Fibroblast of skin of left biceps (primary cell): ENCODE data around the gene FMOD.

Source experiments
- DNase-seq, 2 experiments: peaks; one replicate each; pipeline ENCODE4 v3.0.0-alpha.2; 2013; ENCODE audit warnings: low read depth in 2 of 2

Gene FMOD

DNA sequence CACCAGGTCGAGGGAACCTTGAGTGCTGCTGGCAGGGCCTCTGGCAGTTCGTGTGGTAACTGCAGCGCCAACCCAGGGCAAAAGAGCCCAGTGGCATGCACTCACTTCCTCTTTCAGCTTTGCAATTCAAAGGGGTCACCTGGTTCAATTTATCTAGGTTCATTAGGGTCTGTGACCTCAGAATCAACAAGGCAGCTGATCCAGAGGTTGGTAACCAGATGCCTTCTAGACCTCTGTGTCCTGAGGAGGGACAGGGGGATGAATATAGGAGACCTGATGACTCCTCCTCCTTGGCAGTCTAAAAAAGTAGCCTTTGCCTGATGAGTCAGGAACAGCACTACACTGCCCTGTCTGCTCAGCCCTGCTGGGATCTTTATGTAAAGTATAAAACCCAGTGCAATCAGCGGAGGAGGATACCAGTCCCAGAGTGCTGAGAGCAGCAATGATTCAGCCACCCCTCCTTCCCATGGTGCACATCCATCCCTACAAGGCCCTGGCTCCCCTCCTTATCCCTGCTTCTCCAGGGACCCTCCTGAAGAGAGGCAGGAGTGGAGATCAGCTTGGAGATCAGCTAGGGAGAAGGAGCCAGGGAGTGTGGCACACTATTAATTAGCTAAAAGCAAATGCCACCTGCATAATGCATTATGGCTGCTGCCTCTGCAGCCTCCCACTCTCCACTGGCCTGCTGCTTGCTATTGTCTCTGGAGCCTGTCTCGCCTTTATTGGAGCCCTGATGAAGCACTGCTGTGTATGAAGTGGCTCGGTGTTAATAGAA, 11.2 kb upstream of the FMOD start:
- DNase-seq, result no peak

DNA sequence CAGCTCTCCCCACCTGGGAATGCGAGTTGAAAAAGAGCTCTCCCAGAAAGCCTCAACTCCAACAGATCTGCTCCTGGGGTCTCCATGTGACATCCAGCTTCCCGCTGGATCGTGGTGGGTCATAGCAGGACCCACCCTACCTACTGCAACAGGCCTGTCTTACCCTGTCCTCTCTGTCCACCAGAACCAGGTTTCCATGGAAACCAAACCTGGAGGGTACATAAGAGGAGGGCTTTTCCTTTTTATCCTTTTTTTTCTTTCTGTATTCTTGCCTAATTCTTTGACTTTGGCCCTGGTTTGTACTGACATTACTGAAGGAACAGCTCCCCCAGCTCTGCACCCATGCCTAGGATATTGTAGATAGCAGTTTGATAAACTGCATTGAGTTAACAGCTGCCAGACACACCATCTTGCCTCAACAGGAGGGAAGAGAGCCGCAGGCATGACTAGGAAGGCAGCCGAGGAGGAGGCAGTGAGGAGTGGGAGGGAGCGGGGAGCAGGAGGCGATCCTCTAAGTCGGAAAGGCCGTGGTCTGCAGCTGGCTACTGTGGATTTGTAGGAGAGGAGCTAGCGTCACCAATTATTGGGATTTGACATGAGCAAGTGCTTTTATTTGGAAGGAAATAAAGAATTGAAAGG, 9.7 kb upstream of the FMOD start:
- no peak for DNase-seq

DNA sequence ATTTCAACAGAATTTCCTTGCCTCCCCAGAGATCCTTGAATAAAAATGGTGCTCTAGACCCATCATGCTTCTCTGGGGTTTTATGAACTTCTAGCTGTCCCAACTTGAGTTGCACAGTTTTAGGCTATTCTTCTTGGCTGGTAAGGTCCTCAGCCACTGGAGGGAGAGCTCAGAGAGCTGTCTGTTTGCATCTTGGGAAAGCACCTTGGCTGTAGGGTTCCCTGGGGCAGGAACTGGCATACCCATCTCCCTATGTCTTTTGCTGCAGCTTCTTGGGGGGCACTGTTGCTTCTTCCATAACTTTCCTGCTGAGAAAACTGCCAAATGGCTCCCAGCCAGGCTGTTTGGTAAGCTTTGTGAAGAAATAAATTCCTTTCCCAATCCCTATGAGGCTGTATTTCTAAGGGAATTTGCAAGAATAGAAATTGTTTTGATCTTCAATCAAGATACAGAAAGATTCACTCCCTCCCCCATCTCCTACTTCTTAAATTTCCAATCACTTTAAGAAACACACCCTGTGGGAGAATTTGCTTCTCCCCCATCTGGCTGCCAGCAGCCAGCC, 8.2 kb upstream of the FMOD start:
- peak in 1 of 2 experiments; percentile 51 for DNase-seq

DNA sequence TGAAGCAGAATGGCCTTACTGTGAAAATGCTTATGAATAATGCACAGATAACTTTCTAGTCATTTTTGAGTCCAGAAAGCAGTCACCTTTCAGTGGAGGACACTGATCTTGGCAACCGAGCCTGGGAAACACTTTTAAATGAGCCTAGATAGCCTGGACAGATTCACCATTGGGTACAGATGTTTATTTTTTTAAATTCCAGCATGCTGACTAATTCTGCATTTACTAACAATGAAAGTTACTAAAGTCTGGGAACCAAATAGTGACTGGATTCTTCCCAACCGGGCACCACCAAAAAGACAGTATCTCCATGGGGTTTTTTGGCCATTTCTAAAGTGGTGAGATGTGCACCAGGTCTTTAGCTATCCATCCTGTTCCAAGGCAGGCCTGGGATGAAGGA, 3.3 kb upstream of the FMOD start:
- DNase-seq, result no peak

DNA sequence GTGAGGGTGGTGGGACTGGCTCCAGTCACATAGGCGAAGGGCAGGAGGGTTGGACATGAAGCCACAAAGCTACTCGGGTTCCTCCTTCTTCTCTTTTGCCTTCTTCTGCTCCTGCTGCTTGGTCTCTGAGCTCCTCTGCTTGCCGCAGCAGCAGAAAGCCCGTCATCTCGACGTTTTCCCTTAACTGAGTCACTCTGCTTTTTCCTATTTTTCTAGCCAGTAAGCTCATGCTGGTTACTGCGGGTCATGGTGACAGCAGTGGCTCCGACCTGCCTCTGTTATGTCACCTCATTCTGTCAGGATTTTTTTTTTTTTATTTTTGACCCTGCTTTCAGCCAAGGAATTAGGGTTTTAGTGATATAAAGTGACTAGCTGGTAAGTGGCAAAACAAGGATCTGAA, 2.6 kb upstream of the FMOD start:
- DNase-seq, result no peak

DNA sequence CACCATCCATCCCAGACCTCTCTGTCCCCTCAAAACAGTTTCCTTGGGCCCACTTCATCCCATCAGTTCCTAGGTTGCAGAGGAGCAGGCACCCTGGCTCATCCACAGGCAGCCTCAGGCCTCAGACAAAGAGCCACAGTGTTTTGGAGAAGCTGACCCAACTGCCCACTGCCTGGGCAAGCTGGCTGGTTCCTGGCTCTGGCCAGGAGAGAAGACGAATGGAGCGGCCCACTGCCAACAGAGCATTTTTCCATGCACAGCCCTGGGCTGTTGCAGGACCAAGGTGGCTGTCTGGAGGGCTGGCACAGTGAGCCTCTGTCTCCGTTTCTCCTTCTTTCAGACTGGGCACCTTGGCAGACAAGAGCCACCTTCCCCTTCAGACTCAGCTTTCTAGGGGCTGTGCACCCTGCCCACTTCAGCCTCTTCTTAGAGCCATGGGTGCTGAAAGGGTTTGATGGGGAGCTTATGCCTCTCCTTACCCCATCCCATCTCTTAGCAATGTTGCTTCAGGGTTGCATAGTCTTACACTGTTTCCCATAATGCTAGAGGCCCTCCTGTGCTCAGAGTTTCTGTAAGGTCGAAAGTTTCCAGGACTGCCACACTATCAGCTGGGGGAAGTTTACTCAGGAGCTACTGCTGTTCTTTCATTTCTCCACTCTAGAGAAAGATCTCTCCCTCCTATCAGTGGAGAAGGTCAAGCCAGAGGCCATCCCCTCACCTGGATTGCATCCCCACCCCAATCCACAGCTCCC, 973 bp downstream of the FMOD start:
- no peak for DNase-seq

DNA sequence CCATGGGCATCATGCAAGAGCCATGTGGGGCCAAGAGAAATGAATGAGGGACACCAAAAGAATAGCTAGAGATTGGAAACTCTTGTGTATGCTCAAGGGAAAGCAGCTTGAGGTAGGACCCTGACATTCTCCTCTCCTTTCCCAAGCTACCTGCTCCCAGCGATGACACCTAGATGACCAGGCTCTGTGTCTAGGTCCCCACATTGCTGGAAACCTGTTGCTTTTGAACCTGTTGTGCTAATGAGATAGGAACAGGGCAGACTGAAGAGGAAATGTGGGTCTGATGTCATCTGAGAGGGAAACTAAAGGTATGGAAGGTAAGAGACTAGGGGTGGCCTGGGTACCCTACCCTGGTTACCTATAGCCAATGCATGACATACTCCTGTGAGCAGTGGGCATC, 1.8 kb downstream of the FMOD start:
- DNase-seq, result no peak

DNA sequence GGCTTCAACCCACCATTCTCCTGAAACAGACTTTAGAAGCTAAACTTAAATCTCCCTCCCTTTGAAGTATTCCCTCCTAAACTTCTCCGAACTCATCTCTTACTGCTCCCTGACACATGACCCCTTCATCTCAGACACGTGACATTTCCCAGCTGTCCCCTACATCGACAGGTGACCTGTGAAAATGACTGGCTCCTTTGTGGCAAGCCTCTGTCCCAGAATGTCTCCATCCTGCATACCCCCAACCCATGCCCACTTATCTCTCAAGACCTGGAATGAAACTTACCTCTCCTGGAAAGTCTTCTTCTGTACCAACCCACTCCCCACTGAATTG, 4.2 kb downstream of the FMOD start:
- no peak for DNase-seq

DNA sequence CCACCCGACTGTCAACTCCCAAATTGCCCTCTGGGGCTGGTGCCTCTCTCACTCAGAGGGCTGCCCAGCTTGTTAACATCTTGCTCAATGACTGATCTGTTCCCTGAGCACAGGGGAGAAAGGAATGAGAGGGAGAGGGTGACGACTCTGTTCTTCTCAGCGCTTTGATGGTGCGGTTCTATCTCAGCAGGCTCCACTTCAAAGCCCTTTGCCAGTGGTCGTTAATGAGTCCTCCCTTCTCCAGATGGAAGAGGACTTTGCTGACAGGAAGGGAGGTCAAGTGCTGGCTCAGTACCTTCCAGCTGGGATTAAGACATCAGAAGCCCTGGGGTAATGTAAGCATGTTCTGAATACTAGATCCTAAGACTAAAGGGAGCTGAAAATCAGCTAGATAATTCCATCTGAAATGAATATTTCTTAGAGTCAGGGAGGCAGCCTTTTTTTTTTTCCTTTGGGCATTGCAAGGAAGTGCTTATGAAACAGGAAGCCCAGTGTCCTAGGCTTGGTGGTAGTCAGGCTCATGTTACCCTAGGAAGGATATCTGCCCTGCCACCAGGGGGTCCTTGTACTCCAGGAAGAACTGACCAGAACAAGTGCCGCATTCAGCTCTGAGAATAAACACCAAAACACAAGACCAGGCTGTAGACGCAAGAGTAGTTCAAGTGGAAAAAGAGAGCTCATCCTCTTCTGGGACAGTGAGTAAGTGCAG, 4.7 kb downstream of the FMOD start:
- no peak for DNase-seq

DNA sequence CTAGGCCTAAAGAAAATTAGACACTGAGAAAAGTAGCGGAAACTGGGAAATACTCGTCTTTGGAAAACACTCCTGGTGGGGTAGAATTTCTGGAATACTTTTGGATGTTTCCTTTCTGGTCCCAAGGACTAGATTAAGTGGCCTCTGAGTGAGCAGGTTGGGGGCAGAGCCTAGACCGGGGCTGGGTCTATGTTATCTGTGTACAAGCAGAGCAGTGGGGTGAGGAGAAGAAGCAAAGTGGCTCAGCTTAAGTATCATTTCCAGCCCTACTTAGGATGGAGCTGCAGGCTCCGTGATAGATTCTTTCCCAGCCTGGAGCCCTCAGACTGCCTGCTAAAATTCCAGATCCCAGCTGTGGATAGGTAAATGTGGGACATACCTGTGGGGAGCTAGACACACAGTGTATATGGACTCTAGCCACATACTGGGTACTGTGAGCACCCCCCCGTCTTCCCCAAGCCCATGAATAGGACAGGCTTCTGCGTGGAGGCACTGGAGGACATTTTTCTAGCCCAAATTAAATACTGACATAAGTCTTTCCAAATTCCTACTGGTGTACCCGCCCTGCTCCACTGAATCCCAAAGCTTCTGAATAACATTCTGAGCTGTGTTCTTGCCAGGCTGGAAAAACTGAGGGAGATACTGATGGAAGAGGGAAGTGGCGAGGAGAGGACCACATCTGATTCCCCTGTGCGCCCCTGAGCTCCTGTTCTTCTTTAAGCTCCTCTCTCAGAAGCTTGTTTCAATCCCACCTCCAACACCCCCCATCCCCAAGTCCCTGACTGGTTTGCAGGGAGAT, 6.8 kb downstream of the FMOD start:
- DNase-seq, result no peak

DNA sequence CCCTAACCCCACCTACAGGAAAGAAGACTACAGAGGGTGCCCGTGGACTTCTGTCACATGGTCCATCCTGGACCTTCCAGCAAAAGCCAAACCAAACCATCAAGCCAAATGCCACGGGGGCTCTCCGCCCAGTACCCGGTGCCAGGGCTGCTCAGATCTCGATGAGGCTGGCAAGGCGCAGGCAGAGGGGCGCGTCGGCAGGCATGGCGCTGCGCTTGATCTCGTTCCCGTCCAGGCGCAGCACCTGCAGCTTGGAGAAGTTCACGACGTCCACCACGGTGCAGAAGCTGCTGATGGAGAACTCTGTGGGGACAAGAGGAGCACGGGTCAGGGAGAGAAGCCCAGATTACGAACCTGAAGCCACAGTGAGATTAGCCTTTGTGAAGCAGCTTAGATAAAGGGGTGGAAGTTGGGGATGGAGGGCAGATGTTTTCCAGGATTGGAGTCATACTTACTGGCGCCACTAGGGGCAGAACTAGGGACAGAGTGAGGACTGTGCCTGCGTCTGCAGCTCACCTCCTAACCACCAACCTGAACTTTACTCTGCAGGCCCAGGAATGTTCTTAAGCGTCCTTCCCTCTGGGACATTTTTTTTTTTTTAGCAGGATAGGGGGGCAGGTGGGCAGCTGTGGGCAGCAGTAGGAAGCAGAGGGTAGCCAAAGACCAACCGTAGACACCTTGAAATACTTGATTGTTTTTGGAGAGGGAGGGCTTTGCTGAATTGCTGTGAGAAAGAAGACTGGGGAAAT, 8.6 kb downstream of the FMOD start:
- DNase-seq, result no peak

DNA sequence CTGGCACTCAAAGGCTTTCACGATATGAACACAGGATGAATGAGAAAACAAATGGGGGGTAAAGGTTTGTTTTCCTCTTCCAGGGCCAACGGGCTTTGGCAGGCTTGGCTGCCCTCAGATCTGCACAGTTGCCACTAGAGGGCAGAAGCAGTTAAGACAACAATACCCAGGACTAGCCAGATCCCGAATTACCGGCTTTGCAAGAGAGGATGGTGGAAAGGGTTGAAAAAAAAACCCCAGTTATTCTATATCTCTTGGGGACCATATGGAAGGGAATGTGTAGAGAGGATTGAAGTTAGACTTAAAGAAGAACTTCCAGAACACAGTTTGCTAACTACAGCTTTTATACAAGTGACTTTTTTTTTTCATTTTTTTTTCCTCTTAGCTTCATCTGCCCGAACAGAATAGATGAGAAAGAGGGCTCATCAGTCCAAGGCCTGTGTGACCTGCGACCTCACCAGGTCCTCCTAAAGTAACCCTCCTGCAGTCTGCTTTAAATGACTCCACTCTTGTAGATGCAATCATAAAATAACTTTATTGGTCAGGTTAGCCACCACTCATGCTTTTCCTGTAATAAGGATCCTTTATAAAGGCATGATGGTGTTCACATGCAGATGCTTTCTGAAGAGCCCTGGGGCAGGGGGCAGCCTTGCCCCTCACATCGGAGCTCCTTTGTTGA, 10.7 kb downstream of the FMOD start:
- peak; percentile 56 for DNase-seq

DNA sequence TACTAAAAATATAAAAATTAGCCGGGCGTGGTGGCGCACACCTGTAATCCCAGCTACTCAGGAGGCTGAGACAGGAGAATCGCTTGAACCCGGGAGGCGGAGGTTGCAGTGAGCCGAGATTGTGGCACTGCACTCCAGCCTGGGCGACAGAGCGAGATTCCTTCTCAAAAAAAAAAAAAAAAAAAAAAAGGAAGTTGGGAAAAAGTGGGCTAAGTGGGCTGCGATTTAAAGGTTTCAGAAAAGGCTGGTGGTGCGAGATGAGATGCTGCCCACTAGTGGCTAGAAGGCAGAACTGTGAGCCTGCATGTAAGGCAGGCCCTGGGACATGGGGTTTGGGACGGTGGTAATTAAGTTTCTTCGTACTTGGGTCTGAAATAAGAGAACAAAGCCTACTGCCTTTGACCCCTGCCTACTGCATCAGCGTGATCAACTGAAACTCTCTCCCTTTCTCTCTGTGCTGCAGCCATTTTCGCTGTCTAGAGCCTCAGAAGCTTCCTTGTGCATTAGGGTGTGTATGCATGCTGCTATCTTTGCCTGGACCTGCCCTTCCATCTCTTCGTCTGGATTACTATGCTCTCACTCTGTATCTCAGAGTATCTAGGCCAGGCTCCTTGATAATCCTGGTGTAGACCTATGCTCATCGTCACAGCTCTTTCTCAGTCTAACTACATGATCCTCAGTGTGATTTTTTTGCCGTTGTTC, 12.4 kb downstream of the FMOD start:
- no peak for DNase-seq

DNA sequence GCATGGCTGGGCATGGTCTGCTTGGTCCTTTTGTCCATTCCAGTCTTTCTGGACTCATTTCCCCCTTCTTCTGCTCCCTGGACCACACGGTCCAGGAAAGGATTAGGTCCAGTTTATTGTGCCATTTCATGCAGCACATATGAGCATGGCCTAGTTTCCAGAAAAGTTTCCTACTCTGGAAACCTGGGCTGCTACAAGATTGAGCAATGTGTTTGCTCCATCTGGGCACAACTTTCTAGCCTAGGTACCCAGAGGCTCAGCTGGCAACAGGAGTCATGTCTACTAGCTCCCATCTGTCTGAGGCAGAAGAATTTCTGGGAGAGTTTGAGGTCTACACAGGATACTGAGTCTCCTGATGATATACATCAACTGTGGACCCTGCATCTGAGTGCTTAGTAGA, 14.8 kb downstream of the FMOD start:
- no peak for DNase-seq

DNA sequence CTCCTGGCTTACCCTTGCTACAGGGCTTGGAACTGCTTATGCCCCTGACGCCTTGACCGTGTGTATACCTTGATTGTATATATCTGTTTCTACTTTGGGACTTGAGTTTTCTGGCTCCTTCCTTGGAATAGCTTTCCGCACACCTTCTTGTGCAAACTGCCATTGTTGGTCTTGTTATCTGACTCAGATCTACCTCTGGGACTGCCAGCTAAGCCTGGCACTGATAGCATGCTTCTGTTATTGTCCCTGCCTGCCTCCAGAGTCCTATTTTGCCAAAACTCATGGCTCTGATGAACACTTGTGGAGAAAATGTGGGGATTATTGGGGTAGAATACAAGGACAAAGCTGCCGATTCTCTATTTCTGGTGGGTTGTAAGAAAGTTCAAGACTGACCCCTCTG, 15.4 kb downstream of the FMOD start:
- DNase-seq, result no peak

DNA sequence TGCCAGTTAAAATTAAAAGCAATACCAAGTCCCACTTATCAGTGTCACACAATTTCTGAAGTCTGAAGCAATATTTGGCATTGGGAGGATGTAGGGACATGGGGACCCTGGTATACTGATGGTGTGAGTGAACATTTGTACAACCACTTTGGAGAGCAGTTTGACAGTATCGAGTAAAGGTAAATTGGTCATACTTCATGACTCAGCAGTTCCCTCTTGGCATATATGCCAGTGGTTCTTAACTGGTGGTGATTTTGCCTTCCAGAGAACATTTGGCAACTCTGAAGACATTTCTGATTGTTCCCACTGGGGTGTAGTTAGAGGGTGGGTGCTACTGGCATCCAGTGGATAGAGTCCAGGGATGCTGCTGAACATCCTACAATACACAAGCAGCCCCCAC, 19.7 kb downstream of the FMOD start:
- no peak for DNase-seq

DNA sequence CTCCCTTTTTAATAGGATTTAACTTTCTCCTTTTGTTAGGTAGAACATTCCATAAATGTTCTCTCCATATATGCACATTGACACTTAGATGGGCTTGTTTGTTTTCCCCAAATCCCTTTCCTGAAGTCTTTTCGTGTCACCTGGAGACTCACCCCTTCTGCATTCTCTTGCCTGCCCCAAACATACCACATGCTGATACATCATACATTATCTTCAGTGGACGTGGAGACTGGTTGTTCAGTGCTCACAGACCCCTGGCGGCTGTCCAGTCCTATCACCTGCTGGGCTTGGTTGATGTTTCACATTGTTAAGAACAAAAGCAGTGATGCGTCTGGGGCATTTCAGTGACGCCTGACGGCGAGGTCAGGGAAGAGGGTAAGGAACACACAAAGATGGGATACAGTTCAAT, 22.2 kb downstream of the FMOD start:
- DNase-seq, result no peak

DNA sequence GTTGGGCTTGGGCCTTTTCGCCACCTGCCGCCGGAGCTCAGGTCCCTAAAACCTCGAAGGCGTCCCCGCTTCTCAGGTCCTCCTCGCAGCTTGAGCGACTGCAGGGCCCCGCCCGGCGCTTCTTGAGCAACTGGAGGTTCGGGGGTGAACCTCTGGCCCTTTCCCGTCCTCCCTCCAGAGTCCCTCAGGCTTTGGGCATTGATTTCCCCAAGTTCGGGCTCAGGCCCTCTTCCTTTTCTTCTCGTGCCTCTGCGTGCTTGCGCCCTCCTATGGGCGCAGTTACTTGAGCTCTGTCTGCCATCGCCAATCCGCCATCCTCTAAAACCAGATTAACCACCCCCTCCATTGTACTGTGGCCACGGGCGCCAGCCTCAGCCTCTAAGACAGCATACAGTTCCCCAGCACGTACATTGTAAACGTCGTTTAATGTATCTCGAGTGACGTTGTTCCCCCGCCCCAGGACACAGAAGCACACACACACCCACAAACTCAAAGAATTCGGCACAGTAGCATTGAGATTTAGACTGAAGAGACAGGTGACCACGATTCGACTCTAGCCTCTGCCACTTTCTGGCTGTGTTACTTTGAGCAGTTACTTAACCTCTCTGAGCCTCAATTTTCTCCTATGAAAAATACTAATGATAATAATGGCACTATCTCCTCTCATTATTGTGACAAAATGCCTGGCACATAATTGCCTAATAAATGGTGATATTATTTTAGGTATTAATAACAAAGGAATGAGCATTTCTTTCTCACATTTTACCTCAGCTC, 23.1 kb downstream of the FMOD start:
- no peak for DNase-seq
